H1 (cell line): Measurements from ENCODE around the gene EML5.

Experiments
- ATF2 ChIP-seq: IDR thresholded peaks from 2 replicates; pipeline ENCODE4 v1.6.1; 2012; ENCODE audit warnings: low read length, inconsistent platforms
- EZH2 ChIP-seq: fragments of 200-600 bp; sonication (generic); IDR thresholded peaks from 2 replicates; pipeline ENCODE4 v1.7.1; 2012; ENCODE audit warnings: low read depth, mild to moderate bottlenecking, moderate library complexity, low read length, inconsistent platforms; ENCODE audit not compliant: severe bottlenecking
- POLR2A ChIP-seq, 2 experiments: IDR thresholded peaks; 1 replicate in 1 of 2; 2 replicates in 1 of 2; pipeline ENCODE4 v1.6.1; 2011; ENCODE audit warnings: low read depth in 2 of 2, low read length in 2 of 2, mild to moderate bottlenecking in 2 of 2; ENCODE audit errors: control extremely low read depth in 1 of 2
- TAF1 ChIP-seq: IDR thresholded peaks from 2 replicates; pipeline ENCODE4 v1.6.1; 2011; ENCODE audit warnings: mild to moderate bottlenecking, low read depth, low read length
- TCF12 ChIP-seq: IDR thresholded peaks from 2 replicates; pipeline ENCODE4 v1.6.1; 2011; ENCODE audit warnings: low read depth, mild to moderate bottlenecking, low read length
- TF ChIP-seq, protein P1 (sequence below): IDR thresholded peaks from 2 replicates; pipeline ENCODE4 v1.6.1; 2011; ENCODE audit warnings: low read depth, mild to moderate bottlenecking, low read length; ENCODE audit not compliant: insufficient read depth

DNA sequence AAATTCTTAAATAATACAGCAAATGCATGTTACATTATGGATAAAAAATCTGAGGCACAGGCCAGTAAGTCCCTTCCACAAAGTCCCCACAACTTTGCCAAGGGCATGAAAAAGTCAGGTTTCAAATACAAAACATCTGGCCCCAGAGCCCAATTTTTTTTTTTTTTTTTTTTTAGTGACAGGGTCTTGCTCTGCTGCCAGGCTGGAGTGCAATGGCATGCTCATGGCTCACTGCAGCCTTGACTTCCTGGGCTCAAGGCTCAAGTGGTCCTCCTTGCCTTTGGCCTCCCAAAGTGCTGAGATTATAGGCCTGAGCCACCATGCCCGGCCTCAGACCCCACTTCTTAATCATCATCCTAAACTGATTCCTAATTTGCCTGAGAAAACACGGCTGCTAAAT, 28.6 kb upstream of the EML5 start:
- no peak for TF ChIP-seq EZH2
- no peak for TF ChIP-seq TCF12
- TF ChIP-seq POLR2A (IDR thresholded peaks at IDR 0.05; ENCODE audit: control extremely low read depth in 1 of 2, low read depth in 2 of 2, low read length in 2 of 2) = no peak
- TF ChIP-seq, protein P1, sequence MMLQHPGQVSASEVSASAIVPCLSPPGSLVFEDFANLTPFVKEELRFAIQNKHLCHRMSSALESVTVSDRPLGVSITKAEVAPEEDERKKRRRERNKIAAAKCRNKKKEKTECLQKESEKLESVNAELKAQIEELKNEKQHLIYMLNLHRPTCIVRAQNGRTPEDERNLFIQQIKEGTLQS = no peak
- no peak for TF ChIP-seq TAF1
- TF ChIP-seq ATF2 = no peak
